Measurements from ENCODE around the gene CXCL16. TPM values are rescaled to one million over a fixed set of nuclear protein-coding genes. Genes with fewer than 3 reads are reported as not detected.

The CXCL16 gene
- total and polyA plus RNA-seq, 2 of the 13 experiments (the other 11 are each of a cell fraction or from before 2014, with no cell fraction given) = 9.4 to 101 TPM

DNA sequence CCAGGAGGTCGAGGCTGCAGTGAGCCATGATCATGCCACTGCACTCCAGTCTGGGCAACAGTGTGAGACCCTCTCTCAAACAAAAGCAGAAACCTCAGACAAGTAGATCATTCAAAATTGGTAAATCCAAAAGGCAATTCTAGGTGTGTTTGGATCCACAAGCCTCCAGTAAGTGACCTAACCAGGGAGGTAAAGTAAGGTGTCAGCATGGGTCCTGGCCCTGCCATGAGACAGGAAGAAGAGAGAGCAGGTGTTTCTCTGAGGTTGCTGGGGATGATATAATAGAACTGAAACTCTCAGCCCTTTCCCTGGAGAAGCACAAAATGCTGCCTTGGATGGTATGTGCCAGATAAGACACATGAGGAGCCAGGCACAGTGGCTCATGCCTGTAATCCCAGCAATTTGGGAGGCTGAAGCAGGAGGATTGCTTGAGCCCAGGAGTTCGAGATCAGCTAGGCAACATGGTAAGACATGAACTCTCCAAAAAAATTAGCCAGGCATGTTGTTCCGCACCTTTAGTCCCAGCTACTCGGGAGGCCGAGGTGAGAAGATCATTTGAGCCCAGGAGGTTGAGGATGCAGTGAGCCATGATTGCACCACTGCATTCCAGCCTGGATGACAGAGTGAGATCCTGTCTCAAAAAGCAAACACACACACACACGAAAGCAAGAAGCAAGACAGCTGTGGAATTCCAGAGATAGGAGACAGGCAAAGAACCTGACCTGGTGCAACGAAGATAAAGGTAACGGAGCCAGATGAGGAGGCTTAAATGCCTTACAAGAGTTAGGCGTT is 38.4 kb upstream of the CXCL16 start (continued):
- TF ChIP-seq, protein P1, sequence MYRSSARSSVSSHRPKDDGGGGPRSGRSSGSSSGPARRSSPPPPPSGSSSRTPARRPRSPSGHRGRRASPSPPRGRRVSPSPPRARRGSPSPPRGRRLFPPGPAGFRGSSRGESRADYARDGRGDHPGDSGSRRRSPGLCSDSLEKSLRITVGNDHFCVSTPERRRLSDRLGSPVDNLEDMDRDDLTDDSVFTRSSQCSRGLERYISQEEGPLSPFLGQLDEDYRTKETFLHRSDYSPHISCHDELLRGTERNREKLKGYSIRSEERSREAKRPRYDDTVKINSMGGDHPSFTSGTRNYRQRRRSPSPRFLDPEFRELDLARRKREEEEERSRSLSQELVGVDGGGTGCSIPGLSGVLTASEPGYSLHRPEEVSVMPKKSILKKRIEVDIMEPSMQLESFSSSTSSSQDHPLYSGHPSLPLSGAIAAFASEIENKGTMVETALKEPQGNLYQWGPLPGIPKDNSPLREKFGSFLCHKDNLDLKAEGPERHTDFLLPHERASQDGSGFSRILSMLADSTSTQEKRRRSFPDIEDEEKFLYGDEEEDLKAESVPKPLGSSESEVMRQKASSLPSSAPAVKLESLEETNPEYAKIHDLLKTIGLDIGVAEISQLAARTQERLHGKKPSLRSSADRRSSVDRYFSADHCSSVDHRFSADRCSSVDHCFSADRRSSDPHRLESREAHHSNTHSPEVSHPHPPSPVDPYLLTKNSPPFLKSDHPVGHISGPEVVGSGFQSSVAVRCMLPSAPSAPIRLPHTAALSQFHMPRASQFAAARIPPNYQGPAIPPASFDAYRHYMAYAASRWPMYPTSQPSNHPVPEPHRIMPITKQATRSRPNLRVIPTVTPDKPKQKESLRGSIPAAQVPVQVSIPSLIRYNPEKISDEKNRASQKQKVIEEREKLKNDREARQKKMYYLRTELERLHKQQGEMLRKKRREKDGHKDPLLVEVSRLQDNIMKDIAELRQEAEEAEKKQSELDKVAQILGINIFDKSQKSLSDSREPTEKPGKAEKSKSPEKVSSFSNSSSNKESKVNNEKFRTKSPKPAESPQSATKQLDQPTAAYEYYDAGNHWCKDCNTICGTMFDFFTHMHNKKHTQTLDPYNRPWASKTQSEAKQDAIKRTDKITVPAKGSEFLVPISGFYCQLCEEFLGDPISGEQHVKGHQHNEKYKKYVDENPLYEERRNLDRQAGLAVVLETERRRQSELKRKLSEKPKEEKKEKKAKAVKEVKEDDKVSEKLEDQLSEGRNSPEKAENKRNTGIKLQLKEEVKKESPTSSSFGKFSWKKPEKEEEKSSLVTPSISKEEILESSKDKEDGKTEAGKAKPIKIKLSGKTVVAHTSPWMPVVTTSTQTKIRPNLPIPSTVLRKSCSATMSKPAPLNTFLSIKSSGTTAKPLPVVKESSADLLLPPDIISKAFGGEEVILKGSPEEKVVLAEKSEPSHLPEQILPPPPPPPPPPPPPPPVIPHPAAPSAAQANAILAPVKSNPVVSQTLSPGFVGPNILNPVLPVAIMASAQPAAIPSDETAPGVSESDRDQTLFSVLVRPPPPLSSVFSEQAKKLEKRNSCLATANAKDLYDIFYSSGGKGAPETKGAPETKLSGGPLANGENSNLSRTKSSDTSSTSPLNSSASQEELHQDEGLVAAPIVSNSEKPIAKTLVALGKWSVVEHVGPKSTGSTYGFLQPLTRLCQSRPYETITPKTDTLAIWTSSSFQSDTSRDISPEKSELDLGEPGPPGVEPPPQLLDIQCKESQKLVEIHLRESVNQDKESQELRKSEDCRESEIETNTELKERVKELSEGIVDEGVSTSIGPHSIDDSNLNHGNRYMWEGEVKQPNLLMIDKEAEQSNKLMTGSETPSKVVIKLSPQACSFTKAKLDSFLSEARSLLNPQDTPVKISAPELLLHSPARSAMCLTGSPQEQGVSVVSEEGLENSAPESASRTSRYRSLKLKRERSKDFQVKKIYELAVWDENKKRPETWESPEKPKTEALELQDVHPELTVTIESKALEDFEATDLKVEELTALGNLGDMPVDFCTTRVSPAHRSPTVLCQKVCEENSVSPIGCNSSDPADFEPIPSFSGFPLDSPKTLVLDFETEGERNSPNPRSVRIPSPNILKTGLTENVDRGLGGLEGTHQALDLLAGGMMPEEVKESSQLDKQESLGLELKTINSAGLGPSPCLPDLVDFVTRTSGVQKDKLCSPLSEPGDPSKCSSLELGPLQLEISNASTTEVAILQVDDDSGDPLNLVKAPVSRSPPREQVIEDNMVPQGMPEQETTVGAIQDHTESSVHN (CRISPR knock-in tag; IDR thresholded peaks at IDR 0.05) = no peak; the same call in 1 of the 2 replicates
- TF ChIP-seq, protein P2, sequence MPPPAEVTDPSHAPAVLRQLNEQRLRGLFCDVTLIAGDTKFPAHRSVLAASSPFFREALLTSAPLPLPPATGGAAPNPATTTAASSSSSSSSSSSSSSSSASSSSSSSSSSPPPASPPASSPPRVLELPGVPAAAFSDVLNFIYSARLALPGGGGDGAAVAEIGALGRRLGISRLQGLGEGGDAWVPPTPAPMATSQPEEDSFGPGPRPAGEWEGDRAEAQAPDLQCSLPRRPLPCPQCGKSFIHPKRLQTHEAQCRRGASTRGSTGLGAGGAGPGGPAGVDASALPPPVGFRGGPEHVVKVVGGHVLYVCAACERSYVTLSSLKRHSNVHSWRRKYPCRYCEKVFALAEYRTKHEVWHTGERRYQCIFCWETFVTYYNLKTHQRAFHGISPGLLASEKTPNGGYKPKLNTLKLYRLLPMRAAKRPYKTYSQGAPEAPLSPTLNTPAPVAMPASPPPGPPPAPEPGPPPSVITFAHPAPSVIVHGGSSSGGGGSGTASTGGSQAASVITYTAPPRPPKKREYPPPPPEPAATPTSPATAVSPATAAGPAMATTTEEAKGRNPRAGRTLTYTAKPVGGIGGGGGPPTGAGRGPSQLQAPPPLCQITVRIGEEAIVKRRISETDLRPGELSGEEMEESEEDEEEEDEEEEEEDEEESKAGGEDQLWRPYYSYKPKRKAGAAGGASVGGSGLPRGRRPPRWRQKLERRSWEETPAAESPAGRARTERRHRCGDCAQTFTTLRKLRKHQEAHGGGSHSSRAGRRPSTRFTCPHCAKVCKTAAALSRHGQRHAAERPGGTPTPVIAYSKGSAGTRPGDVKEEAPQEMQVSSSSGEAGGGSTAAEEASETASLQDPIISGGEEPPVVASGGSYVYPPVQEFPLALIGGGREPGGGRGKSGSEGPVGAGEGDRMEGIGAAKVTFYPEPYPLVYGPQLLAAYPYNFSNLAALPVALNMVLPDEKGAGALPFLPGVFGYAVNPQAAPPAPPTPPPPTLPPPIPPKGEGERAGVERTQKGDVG (CRISPR knock-in tag; IDR thresholded peaks at IDR 0.05; ENCODE audit: borderline replicate concordance) = no peak
- TF ChIP-seq MYNN (CRISPR knock-in tag; IDR thresholded peaks at IDR 0.05; ENCODE audit: low read depth) (peak; percentile 34; the same call in 1 of the 2 replicates), ADNP (CRISPR knock-in tag; IDR thresholded peaks at IDR 0.05) (0 out of 2 replicates have a peak, but pooled peaks have one; percentile 10), RARA (CRISPR knock-in tag; IDR thresholded peaks at IDR 0.05) (peak; percentile 79), ERF (CRISPR knock-in tag; IDR thresholded peaks at IDR 0.05) (peak; percentile 72; the same call in 1 of the 2 replicates), RORA (CRISPR knock-in tag; IDR thresholded peaks at IDR 0.05) (no peak), ZNF780A (CRISPR knock-in tag; IDR thresholded peaks at IDR 0.05) (peak; percentile 67; the same call in 1 of the 2 replicates), RCOR2 (CRISPR knock-in tag; IDR thresholded peaks at IDR 0.05) (peak; percentile 90), RFX5 (IDR thresholded peaks at IDR 0.05; ENCODE audit: low read depth, low read length) (no peak), DPF2 (CRISPR knock-in tag; IDR thresholded peaks at IDR 0.05; ENCODE audit: borderline replicate concordance, low read depth) (peak; percentile 68; the same call in 1 of the 2 replicates), ARNT2 (CRISPR knock-in tag; IDR thresholded peaks at IDR 0.05; ENCODE audit: low read depth) (peak; percentile 57; the same call in 1 of the 2 replicates)
- TF ChIP-seq, protein P3, sequence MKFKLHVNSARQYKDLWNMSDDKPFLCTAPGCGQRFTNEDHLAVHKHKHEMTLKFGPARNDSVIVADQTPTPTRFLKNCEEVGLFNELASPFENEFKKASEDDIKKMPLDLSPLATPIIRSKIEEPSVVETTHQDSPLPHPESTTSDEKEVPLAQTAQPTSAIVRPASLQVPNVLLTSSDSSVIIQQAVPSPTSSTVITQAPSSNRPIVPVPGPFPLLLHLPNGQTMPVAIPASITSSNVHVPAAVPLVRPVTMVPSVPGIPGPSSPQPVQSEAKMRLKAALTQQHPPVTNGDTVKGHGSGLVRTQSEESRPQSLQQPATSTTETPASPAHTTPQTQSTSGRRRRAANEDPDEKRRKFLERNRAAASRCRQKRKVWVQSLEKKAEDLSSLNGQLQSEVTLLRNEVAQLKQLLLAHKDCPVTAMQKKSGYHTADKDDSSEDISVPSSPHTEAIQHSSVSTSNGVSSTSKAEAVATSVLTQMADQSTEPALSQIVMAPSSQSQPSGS (CRISPR knock-in tag; IDR thresholded peaks at IDR 0.05) = peak; percentile 76; the same call in 1 of the 2 replicates
- TF ChIP-seq, protein P4, sequence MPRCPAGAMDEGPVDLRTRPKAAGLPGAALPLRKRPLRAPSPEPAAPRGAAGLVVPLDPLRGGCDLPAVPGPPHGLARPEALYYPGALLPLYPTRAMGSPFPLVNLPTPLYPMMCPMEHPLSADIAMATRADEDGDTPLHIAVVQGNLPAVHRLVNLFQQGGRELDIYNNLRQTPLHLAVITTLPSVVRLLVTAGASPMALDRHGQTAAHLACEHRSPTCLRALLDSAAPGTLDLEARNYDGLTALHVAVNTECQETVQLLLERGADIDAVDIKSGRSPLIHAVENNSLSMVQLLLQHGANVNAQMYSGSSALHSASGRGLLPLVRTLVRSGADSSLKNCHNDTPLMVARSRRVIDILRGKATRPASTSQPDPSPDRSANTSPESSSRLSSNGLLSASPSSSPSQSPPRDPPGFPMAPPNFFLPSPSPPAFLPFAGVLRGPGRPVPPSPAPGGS (CRISPR knock-in tag; IDR thresholded peaks at IDR 0.05) = peak; percentile 32; the same call in 1 of the 2 replicates

Measured in HepG2 (cell line).